ENCODE data around the gene AFF1.

GRCh38 chr4:87045234-87045558, 110.4 kb downstream of the AFF1 start:
- no peak for TF ChIP-seq CTCF (optimal IDR thresholded peaks at IDR 0.05 in 1 of 3, IDR thresholded peaks at IDR 0.05 in 1 of 3, conservative IDR thresholded peaks at IDR 0.05 in 1 of 3; ENCODE audit: extremely low read depth in 1 of 3, insufficient read depth in 2 of 3, low read length in 3 of 3)
- no peak for TF ChIP-seq EZH2 (IDR thresholded peaks at IDR 0.05; ENCODE audit: low read length)

Measured in keratinocyte (primary cell).